Mucosa of stomach (tissue), 1 donor: ENCODE results near the gene AR.
"Not testable (repeated sequence)": the region's sequence is repeated elsewhere in the genome, so short reads cannot be mapped to it uniquely, and the experiment has no call there.

Source experiments
- H3K27me3 ChIP-seq: one replicate; pipeline ENCODE4 v1.7.0; 2013; ENCODE audit warnings: mild to moderate bottlenecking, low read length; ENCODE audit not compliant: control insufficient read depth, insufficient read depth
- H3K36me3 ChIP-seq: one replicate; pipeline ENCODE4 v1.7.0; 2013; ENCODE audit warnings: low read length; ENCODE audit not compliant: control insufficient read depth, insufficient read depth
- H3K4me1 ChIP-seq: one replicate; pipeline ENCODE4 v1.7.0; 2013; ENCODE audit warnings: mild to moderate bottlenecking, low read length; ENCODE audit not compliant: control insufficient read depth, insufficient read depth
- H3K4me3 ChIP-seq: one replicate; pipeline ENCODE4 v1.7.0; 2013; ENCODE audit warnings: low read length
- H3K9ac ChIP-seq: one replicate; pipeline ENCODE4 v1.7.0; 2013; ENCODE audit warnings: mild to moderate bottlenecking, low read length, moderate library complexity
- H3K9me3 ChIP-seq: one replicate; pipeline ENCODE4 v1.7.0; 2013; ENCODE audit warnings: mild to moderate bottlenecking, low read length, moderate library complexity; ENCODE audit not compliant: control insufficient read depth
- donor health status: Pancreatic carcinoma.

The AR gene

GRCh38 chrX:67613366-67613765 is 69.5 kb downstream of the AR start:
- H3K27me3 ChIP-seq, result no peaks in the 10 kb centered on the region
- no peaks in the 10 kb centered on the region for H3K9me3 ChIP-seq
- H3K4me1 ChIP-seq, result no peaks in the 10 kb centered on the region
- no peaks in the 10 kb centered on the region for H3K36me3 ChIP-seq
- H3K4me3 ChIP-seq, result no peak overlapping the region
- H3K9ac ChIP-seq, result no peak overlapping the region

GRCh38 chrX:67613996-67614395 is 70.2 kb downstream of the AR start:
- no peaks in the 10 kb centered on the region for H3K36me3 ChIP-seq
- no peak overlapping the region for H3K9ac ChIP-seq
- no peak overlapping the region for H3K4me3 ChIP-seq
- H3K27me3 ChIP-seq, result no peaks in the 10 kb centered on the region
- H3K9me3 ChIP-seq, result no peaks in the 10 kb centered on the region
- no peaks in the 10 kb centered on the region for H3K4me1 ChIP-seq

- no peaks in the 10 kb centered on the region for H3K36me3 ChIP-seq
- no peak overlapping the region for H3K9ac ChIP-seq
- H3K27me3 ChIP-seq, result no peaks in the 10 kb centered on the region
- H3K4me1 ChIP-seq, result no peaks in the 10 kb centered on the region
- no peaks in the 10 kb centered on the region for H3K9me3 ChIP-seq
- no peak overlapping the region for H3K4me3 ChIP-seq
These were observed 70.6 kb downstream of the AR start for GRCh38 chrX:67614423-67614822.

- Histone ChIP-seq H3K9ac (no peak overlapping the region), H3K4me3 (no peak overlapping the region), H3K27me3 (no peaks in the 10 kb centered on the region), H3K4me1 (no peaks in the 10 kb centered on the region), H3K9me3 (no peaks in the 10 kb centered on the region), H3K36me3 (no peaks in the 10 kb centered on the region)
These were observed 75.4 kb downstream of the AR start for GRCh38 chrX:67619253-67619652.

DNA sequence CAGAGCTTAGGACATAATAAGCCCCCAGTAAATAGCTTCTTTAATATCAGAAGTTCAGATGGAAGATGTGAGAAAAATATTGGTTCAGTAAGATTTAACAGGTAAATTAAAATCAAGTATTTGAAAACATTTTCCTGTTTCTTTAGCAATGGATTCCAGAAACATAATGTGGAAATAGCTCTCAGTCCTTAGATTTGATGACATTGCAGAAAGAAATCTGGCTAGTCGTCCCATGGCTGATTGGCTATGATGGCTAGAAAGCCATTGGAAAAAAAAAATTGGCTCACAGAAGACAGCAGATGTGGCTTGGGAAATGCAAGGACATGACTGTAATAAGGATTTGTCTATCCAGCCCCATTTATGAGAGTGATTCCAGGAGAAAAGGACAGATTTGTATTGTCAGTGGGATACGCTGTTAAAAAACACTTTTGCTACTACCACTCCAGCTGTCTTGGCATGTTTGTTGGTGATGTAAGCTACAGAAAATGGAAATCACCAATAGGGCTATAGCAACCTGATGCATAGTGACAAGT is 78.3 kb downstream of the AR start:
- no peak overlapping the region for H3K9ac ChIP-seq
- H3K36me3 ChIP-seq, result no peaks in the 10 kb centered on the region
- no peak overlapping the region for H3K4me3 ChIP-seq
- no peaks in the 10 kb centered on the region for H3K4me1 ChIP-seq
- H3K9me3 ChIP-seq, result no peaks in the 10 kb centered on the region
- H3K27me3 ChIP-seq, result no peaks in the 10 kb centered on the region

- H3K9ac ChIP-seq, result no peak overlapping the region
- no peaks in the 10 kb centered on the region for H3K4me1 ChIP-seq
These were observed 80.5 kb downstream of the AR start for GRCh38 chrX:67624325-67624724.

DNA sequence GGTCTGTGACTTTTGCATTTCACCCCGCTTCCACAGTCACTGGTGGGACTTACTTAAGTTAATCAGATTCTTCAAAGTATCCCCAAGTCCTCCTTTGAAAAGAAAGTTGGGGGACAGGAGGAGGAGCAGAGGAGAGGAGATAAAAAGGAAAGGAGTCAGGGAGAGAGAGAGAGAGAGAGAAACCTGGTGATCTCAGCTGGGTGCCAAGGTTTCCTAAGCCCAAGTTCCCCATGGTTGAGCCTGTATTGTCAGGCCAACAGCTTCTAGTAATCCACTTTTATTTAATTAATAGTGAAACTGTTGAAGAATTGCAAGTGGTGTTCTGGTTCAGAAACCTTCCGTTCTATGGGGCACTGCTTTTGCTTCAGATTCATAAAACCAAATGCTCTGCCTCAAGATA is 91.6 kb downstream of the AR start:
- Histone ChIP-seq H3K4me1 (no peaks in the 10 kb centered on the region), H3K4me3 (no peak overlapping the region), H3K9me3 (no peaks in the 10 kb centered on the region), H3K27me3 (no peaks in the 10 kb centered on the region), H3K36me3 (no peaks in the 10 kb centered on the region), H3K9ac (no peak overlapping the region)

More at GRCh38 chrX:67624325-67624724, 80.5 kb downstream of the AR start:
- Histone ChIP-seq H3K27me3 (no peaks in the 10 kb centered on the region), H3K4me3 (no peak overlapping the region), H3K36me3 (no peaks in the 10 kb centered on the region), H3K9me3 (no peaks in the 10 kb centered on the region)

GRCh38 chrX:67636532-67636931 is 92.7 kb downstream of the AR start:
- H3K9ac ChIP-seq, result no peak overlapping the region
- no peaks in the 10 kb centered on the region for H3K27me3 ChIP-seq
- no peaks in the 10 kb centered on the region for H3K9me3 ChIP-seq
- no peak overlapping the region for H3K4me3 ChIP-seq
- no peaks in the 10 kb centered on the region for H3K36me3 ChIP-seq
- H3K4me1 ChIP-seq, result no peaks in the 10 kb centered on the region

DNA sequence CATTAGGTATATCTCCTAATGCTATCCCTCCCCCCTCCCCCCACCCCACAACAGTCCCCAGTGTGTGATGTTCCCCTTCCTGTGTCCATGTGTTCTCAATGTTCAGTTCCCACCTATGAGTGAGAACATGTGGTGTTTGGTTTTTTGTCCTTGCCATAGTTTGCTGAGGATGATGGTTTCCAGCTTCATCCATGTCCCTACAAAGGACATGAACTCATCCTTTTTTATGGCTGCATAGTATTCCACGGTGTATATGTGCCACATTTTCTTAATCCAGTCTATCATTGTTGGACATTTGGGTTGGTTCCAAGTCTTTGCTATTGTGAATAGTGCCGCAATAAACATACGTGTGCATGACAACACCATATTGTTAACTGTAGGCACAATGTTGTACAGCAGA is 93.5 kb downstream of the AR start:
- not testable (repeated sequence) for H3K9ac ChIP-seq, H3K9me3 ChIP-seq, H3K36me3 ChIP-seq, H3K4me3 ChIP-seq, H3K27me3 ChIP-seq, H3K4me1 ChIP-seq

DNA sequence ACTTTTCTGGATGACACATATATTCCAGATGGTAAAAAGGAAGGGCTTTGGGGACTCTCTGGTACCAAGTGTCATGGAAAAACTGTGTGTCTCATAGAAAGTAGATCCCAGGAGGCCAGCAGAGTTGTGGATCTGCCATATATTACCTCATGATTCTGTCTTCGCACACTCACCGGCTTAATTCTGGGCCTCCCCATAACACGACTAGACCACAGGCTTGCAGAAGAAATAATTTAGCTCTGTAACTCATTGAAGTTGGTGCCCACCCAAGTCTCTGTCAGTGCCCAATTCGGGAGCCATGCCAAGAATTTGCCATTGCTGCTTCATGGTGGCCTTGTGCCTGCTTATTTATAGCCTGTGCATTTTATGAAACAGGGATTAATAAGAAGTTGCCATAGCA is 104.5 kb downstream of the AR start:
- H3K27me3 ChIP-seq, result no peaks in the 10 kb centered on the region
- no peaks in the 10 kb centered on the region for H3K9me3 ChIP-seq
- no peak overlapping the region for H3K9ac ChIP-seq
- H3K36me3 ChIP-seq, result no peaks in the 10 kb centered on the region
- H3K4me3 ChIP-seq, result no peak overlapping the region
- H3K4me1 ChIP-seq, result no peaks in the 10 kb centered on the region

DNA sequence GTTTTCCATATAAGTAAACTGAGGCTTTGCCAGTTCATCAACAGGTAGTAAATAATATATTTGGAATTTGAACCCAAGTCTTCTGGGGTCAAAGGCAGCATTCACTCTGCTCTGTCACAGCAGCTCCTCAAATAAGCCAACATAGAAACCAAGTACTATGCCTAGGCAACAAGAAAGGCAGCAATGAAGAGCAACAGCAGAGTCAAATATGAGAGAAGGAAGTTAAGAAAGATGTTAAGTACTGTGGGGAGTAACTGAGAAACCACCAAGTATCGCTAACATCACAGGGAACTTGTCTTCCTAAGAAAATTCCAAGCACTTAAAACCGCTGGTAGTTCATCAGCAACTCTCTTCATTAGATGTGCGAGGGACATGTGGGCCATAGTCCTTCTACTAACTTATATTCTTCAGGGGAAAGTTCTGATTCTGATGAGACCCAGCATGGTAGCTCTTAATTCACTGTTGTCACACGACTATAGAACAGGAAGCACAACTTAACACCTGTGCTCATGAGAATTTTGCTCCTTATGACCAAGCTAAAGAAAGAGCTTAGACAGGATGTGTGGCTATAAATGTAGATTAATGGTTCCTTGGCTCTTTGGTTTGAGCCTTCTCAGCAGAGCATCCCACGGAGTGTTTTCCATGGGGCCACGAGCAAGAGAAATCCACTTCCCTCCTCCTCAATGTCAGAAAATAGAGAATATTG is 107.8 kb downstream of the AR start:
- no peaks in the 10 kb centered on the region for H3K4me1 ChIP-seq
- H3K4me3 ChIP-seq, result no peak overlapping the region

GRCh38 chrX:67652543-67652942 is 108.7 kb downstream of the AR start:
- Histone ChIP-seq H3K9ac (no peak overlapping the region), H3K9me3 (no peaks in the 10 kb centered on the region), H3K4me1 (no peaks in the 10 kb centered on the region), H3K4me3 (no peak overlapping the region), H3K27me3 (no peaks in the 10 kb centered on the region), H3K36me3 (no peaks in the 10 kb centered on the region)

More for the DNA sequence above, 107.8 kb downstream of the AR start:
- Histone ChIP-seq H3K9me3 (no peaks in the 10 kb centered on the region), H3K36me3 (no peaks in the 10 kb centered on the region), H3K27me3 (no peaks in the 10 kb centered on the region), H3K9ac (no peak overlapping the region)

DNA sequence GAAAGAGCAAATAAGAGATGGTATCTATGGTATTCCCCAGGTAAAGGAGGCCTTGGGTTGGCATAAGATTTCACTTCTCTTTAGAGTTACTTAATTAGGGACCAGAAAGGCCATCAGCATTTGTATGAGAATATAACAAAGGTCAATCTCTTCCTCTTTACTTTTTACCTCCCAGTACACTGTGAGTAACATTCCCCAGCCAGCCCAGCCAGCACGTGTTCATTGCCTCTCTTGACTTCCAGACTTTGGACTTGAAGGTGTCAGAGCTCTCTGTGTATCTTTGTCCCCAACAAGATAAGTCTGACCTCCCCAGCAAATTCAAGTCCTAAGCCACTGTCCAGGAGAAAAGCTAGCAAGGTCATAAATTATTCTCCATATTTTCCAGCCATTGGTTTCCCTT is 110.5 kb downstream of the AR start:
- H3K27me3 ChIP-seq, result no peaks in the 10 kb centered on the region
- H3K36me3 ChIP-seq, result no peaks in the 10 kb centered on the region
- no peak overlapping the region for H3K9ac ChIP-seq
- H3K9me3 ChIP-seq, result no peaks in the 10 kb centered on the region
- H3K4me3 ChIP-seq, result no peak overlapping the region
- no peaks in the 10 kb centered on the region for H3K4me1 ChIP-seq
